WTC11 (cell line): Measurements from ENCODE around the gene RASAL2. TPM values are rescaled to one million over a fixed set of nuclear protein-coding genes. Genes with fewer than 3 reads are reported as not detected.

Experiments used
- ATAC-seq: fragments of 200-7000 bp; cut with Tn5 transposase; 2 replicates; pipeline ENCODE4 v1.10.0; 2021; ENCODE audit warnings: mild to moderate bottlenecking, moderate library complexity
- CTCF ChIA-PET: fragments of 300-600 bp; sonication (Branson Sonifier 250); formaldehyde crosslinking; loops from one replicate; lab custom pipeline; 2021; ENCODE audit warnings: antibody characterized with exemption; lab: Charles Lee
- POLR2A ChIA-PET: fragments of 350-600 bp; sonication (Branson Sonifier 250); formaldehyde crosslinking; loops from one replicate; lab custom pipeline; 2021; ENCODE audit warnings: antibody characterized with exemption; lab: Charles Lee
- DNase-seq: peaks from one replicate; pipeline ENCODE4 v3.0.0; 2021; ENCODE audit warnings: low spot score
- H3K27ac Mint-ChIP-seq: 2 replicates; pipeline ENCODE4 v1.8.0; 2021; ENCODE audit warnings: mixed read lengths
- H3K27me3 Mint-ChIP-seq: 2 replicates; pipeline ENCODE4 v1.8.0; 2021; ENCODE audit warnings: low read depth, mild to moderate bottlenecking, moderate library complexity, mixed read lengths
- H3K36me3 Mint-ChIP-seq: 2 replicates; pipeline ENCODE4 v1.8.0; 2021; ENCODE audit warnings: mixed read lengths
- H3K4me1 Mint-ChIP-seq: 2 replicates; pipeline ENCODE4 v1.8.0; 2022; ENCODE audit warnings: mixed read lengths
- H3K4me3 Mint-ChIP-seq: 2 replicates; pipeline ENCODE4 v1.8.0; 2021; ENCODE audit warnings: mild to moderate bottlenecking, moderate library complexity, mixed read lengths
- H3K9me3 Mint-ChIP-seq: 2 replicates; pipeline ENCODE4 v1.8.0; 2021; ENCODE audit warnings: mixed read lengths
- ATF3 ChIP-seq: sonication (generic); formaldehyde crosslinking; conservative IDR thresholded peaks from 2 replicates; pipeline ENCODE4 v1.8.1; 2022; ENCODE audit warnings: mild to moderate bottlenecking, missing genetic modification reagents
- CDX4 ChIP-seq: fragments of 250-450 bp; sonication (Bioruptor Pico); IDR thresholded peaks from 2 replicates; pipeline ENCODE4 v1.9.0; 2021; ENCODE audit warnings: moderate library complexity, mild to moderate bottlenecking, inconsistent platforms, borderline replicate concordance
- CTCF ChIP-seq: fragments of 200-600 bp; IDR thresholded peaks from 2 replicates; pipeline ENCODE4 v1.8.0; 2022; ENCODE audit warnings: antibody characterized with exemption
- E2F1 ChIP-seq: sonication (generic); formaldehyde crosslinking; IDR thresholded peaks from 2 replicates; pipeline ENCODE4 v1.8.0; 2022; ENCODE audit warnings: mild to moderate bottlenecking, missing genetic modification reagents
- E2F4 ChIP-seq: sonication (generic); formaldehyde crosslinking; IDR thresholded peaks from 2 replicates; pipeline ENCODE4 v1.8.1; 2022; ENCODE audit warnings: low read depth, mild to moderate bottlenecking, moderate library complexity, missing genetic modification reagents, borderline replicate concordance
- ELF4 ChIP-seq: sonication (generic); formaldehyde crosslinking; IDR thresholded peaks from 2 replicates; pipeline ENCODE4 v1.8.1; 2022; ENCODE audit warnings: low read depth, mild to moderate bottlenecking, moderate library complexity, missing genetic modification reagents
- FOXP4 ChIP-seq: sonication (generic); formaldehyde crosslinking; IDR thresholded peaks from 2 replicates; pipeline ENCODE4 v1.8.0; 2022; ENCODE audit warnings: mild to moderate bottlenecking, missing genetic modification reagents
- GABPB1 ChIP-seq: sonication (generic); formaldehyde crosslinking; IDR thresholded peaks from 2 replicates; pipeline ENCODE4 v1.8.1; 2023; ENCODE audit warnings: mild to moderate bottlenecking, missing genetic modification reagents
- GTF2I ChIP-seq: fragments of 250-450 bp; sonication (Bioruptor Pico); conservative IDR thresholded peaks from 2 replicates; pipeline ENCODE4 v1.4.0; 2021; ENCODE audit warnings: mild to moderate bottlenecking
- JAZF1 ChIP-seq: fragments of 250-450 bp; sonication (Bioruptor Pico); IDR thresholded peaks from 2 replicates; pipeline ENCODE4 v1.9.0; 2021; ENCODE audit warnings: moderate library complexity, mild to moderate bottlenecking, inconsistent platforms
- NFYB ChIP-seq: sonication (generic); formaldehyde crosslinking; conservative IDR thresholded peaks from 2 replicates; pipeline ENCODE4 v1.8.0; 2022; ENCODE audit warnings: low read depth, missing genetic modification reagents
- OVOL2 ChIP-seq: fragments of 250-450 bp; sonication (Bioruptor Pico); IDR thresholded peaks from 2 replicates; pipeline ENCODE4 v1.9.0; 2021; ENCODE audit warnings: mild to moderate bottlenecking, borderline replicate concordance
- PRRX2 ChIP-seq: fragments of 250-450 bp; sonication (Bioruptor Pico); IDR thresholded peaks from 2 replicates; pipeline ENCODE4 v1.8.0; 2021; ENCODE audit warnings: mild to moderate bottlenecking
- SMAD4 ChIP-seq: sonication (generic); formaldehyde crosslinking; IDR thresholded peaks from 2 replicates; pipeline ENCODE4 v1.8.0; 2022; ENCODE audit warnings: mild to moderate bottlenecking, missing genetic modification reagents
- STAT6 ChIP-seq: sonication (generic); formaldehyde crosslinking; conservative IDR thresholded peaks from 2 replicates; pipeline ENCODE4 v1.8.1; 2023; ENCODE audit warnings: mild to moderate bottlenecking, low read depth, missing genetic modification reagents, moderate library complexity
- USF2 ChIP-seq: sonication (generic); formaldehyde crosslinking; IDR thresholded peaks from 2 replicates; pipeline ENCODE4 v1.8.1; 2023; ENCODE audit warnings: mild to moderate bottlenecking, missing genetic modification reagents, moderate library complexity
- ZNF121 ChIP-seq: sonication (generic); formaldehyde crosslinking; IDR thresholded peaks from 2 replicates; pipeline ENCODE4 v1.8.0; 2023; ENCODE audit warnings: missing genetic modification reagents
- ZNF138 ChIP-seq: sonication (generic); formaldehyde crosslinking; conservative IDR thresholded peaks from 2 replicates; pipeline ENCODE4 v1.8.1; 2022; ENCODE audit warnings: mild to moderate bottlenecking, moderate library complexity, missing genetic modification reagents
- ZNF219 ChIP-seq: sonication (generic); formaldehyde crosslinking; IDR thresholded peaks from 2 replicates; pipeline ENCODE4 v1.8.0; 2023; ENCODE audit warnings: missing genetic modification reagents, mild to moderate bottlenecking, borderline replicate concordance
- ZNF396 ChIP-seq: fragments of 250-450 bp; sonication (Bioruptor Pico); IDR thresholded peaks from 2 replicates; pipeline ENCODE4 v1.8.0; 2021; ENCODE audit warnings: mild to moderate bottlenecking, moderate library complexity, borderline replicate concordance
- total RNA-seq: library from RNA; stranded (reverse); gene quantifications from 3 replicates; pipeline ENCODE4 v1.2.3, GENCODE V29; 2021

Gene RASAL2
- total RNA-seq, 1 experiment from 2014 or later = 29.5 TPM

GRCh38 chr1:178077917-178078316 lies 16.0 kb upstream of the RASAL2 start:
- ChIA-PET POLR2A (no interaction called here), CTCF (no interaction called here)

GRCh38 chr1:178086294-178086693 lies 7.6 kb upstream of the RASAL2 start:
- no peaks in the 10 kb centered on the region for H3K36me3 Mint-ChIP-seq
- H3K4me1 Mint-ChIP-seq = no peaks in the 10 kb centered on the region
- peaks cover 6% of the 10 kb centered on the region; the same call in 1 of the 2 replicates for H3K9me3 Mint-ChIP-seq
- no peak overlapping the region for H3K27ac Mint-ChIP-seq
- no peak for ATAC-seq
- POLR2A ChIA-PET = no interaction called here
- DNase-seq = no peak
- TF ChIP-seq ELF4 (CRISPR knock-in tag) = no peak
- TF ChIP-seq ZNF138 (CRISPR knock-in tag) = no peak
- no peak for TF ChIP-seq JAZF1
- no peak for TF ChIP-seq CTCF
- peaks cover 3% of the 10 kb centered on the region; the same call in 1 of the 2 replicates for H3K27me3 Mint-ChIP-seq
- no peak overlapping the region for H3K4me3 Mint-ChIP-seq
- CTCF ChIA-PET = no interaction called here

More at GRCh38 chr1:178077917-178078316, 16.0 kb upstream of the RASAL2 start:
- Mint-ChIP-seq H3K27me3 (peaks cover 3% of the 10 kb centered on the region; the same call in 1 of the 2 replicates), H3K27ac (no peak overlapping the region), H3K9me3 (no peaks in the 10 kb centered on the region), H3K36me3 (no peaks in the 10 kb centered on the region), H3K4me3 (no peak overlapping the region), H3K4me1 (peaks cover 4% of the 10 kb centered on the region)
- DNase-seq (no peak), ATAC-seq (no peak)
- TF ChIP-seq ZNF219 (CRISPR knock-in tag) (no peak), USF2 (CRISPR knock-in tag) (no peak), GTF2I (CRISPR knock-in tag) (no peak)

GRCh38 chr1:178086766-178087165 lies 7.1 kb upstream of the RASAL2 start:
- H3K4me1 Mint-ChIP-seq = no peaks in the 10 kb centered on the region
- DNase-seq = no peak
- peaks cover 3% of the 10 kb centered on the region; the same call in 1 of the 2 replicates for H3K27me3 Mint-ChIP-seq
- TF ChIP-seq FOXP4 (CRISPR knock-in tag) (no peak), PRRX2 (no peak), GABPB1 (CRISPR knock-in tag) (no peak), SMAD4 (CRISPR knock-in tag) (no peak), NFYB (CRISPR knock-in tag) (no peak), ZNF396 (CRISPR knock-in tag) (no peak), ATF3 (CRISPR knock-in tag) (no peak), CDX4 (CRISPR knock-in tag) (no peak), STAT6 (CRISPR knock-in tag) (no peak), E2F1 (CRISPR knock-in tag) (no peak), OVOL2 (no peak), ZNF121 (CRISPR knock-in tag) (no peak), E2F4 (CRISPR knock-in tag) (no peak)
- H3K4me3 Mint-ChIP-seq = no peak overlapping the region
- ChIA-PET CTCF (no interaction called here), POLR2A (no interaction called here)
- no peaks in the 10 kb centered on the region for H3K36me3 Mint-ChIP-seq
- no peak overlapping the region for H3K27ac Mint-ChIP-seq
- no peak for ATAC-seq
- H3K9me3 Mint-ChIP-seq = peaks cover 6% of the 10 kb centered on the region; the same call in 1 of the 2 replicates
